NK-92 treated with Interleukin-12 subunit alpha and Interleukin-12 subunit beta, amount 100 ng/mL, for 24 hours (cell line): ENCODE results near the gene DNPEP.

ENCODE experiments used
- DNase-seq: peaks from one replicate; lab custom pipeline; 2025; lab: John Stamatoyannopoulos, UW

DNPEP gene

GRCh38 chr2:219387306-219388120 is at the start of gene DNPEP:
Gene DNPEP (minus strand): TSS chr2:219387912. CDS start chr2:219387794, 118 bp downstream.
- peak; percentile 99 for DNase-seq

GRCh38 chr2:219437141-219437540 is 49.4 kb upstream of the DNPEP start:
- no peak for DNase-seq

GRCh38 chr2:219436491-219436890 is 48.8 kb upstream of the DNPEP start:
- no peak for DNase-seq

GRCh38 chr2:219435701-219436100 is 48.0 kb upstream of the DNPEP start:
- DNase-seq: no peak

GRCh38 chr2:219434718-219435525 is 47.2 kb upstream of the DNPEP start, which contains the start of gene SPEG:
Gene SPEG (plus strand): TSS chr2:219434843. CDS start chr2:219434978, 135 bp downstream.
- no peak for DNase-seq

- no peak for DNase-seq
Measured at GRCh38 chr2:219434468-219434717, 46.7 kb upstream of the DNPEP start.

- no peak for DNase-seq
Measured at GRCh38 chr2:219433666-219434467, 46.2 kb upstream of the DNPEP start.

- no peak for DNase-seq
Measured at GRCh38 chr2:219430633-219431615, 43.2 kb upstream of the DNPEP start.

GRCh38 chr2:219429958-219430606 is 42.4 kb upstream of the DNPEP start:
- no peak for DNase-seq

GRCh38 chr2:219428469-219428868 is 40.8 kb upstream of the DNPEP start:
- DNase-seq: no peak

GRCh38 chr2:219426534-219427136 is 38.9 kb upstream of the DNPEP start:
- DNase-seq: no peak

- DNase-seq: no peak
Measured at GRCh38 chr2:219426068-219426443, 38.3 kb upstream of the DNPEP start.

- DNase-seq: no peak
Measured at GRCh38 chr2:219425238-219426067, 37.7 kb upstream of the DNPEP start.

- no peak for DNase-seq
Measured at GRCh38 chr2:219423652-219424377, 36.1 kb upstream of the DNPEP start.

GRCh38 chr2:219422952-219423534 is 35.3 kb upstream of the DNPEP start:
- DNase-seq: no peak

GRCh38 chr2:219421323-219421722 is 33.6 kb upstream of the DNPEP start:
- DNase-seq: no peak

- no peak for DNase-seq
Measured at GRCh38 chr2:219420687-219421086, 33.0 kb upstream of the DNPEP start.
